Pancreas (tissue), 10 donors: ENCODE data around the gene NHERF1. TPM values are rescaled to one million over a fixed set of nuclear protein-coding genes. Genes with fewer than 3 reads are reported as not detected.

Experiments used
- ATAC-seq, 4 donors: fragments of 200-7000 bp; cut with Tn5 transposase; one replicate each; pipeline versions ENCODE4 v1.8.0 to v1.9.1; 2020; ENCODE audit warnings: mild to moderate bottlenecking in 4 of 4, moderate library complexity in 4 of 4
- DNase-seq, 6 donors: peaks; one replicate each; pipeline ENCODE4 v3.0.0-alpha.2; 2020
- FAIRE-seq: peaks from 2 replicates; lab custom pipeline; 2012; peaks lifted over from hg19 to GRCh38; lab: Jason Lieb, UNC
- H3K27ac ChIP-seq, 4 donors: fragments of 200-600 bp; sonication (generic); 1 replicate in 3 of 4; 2 replicates in 1 of 4; pipeline versions ENCODE4 v1.5.0 to v1.8.0; 2020
- H3K27me3 ChIP-seq, 4 donors: fragments of 200-600 bp; one replicate each; pipeline ENCODE4 v1.8.0; 2021
- H3K36me3 ChIP-seq, 3 donors: fragments of 200-600 bp; sonication (generic) in 1 of 3; one replicate each; pipeline versions ENCODE4 v1.5.0 to v1.8.0; 2020 to 2021
- H3K4me1 ChIP-seq, 3 donors: fragments of 200-600 bp; one replicate each; pipeline ENCODE4 v1.8.0; 2021
- H3K4me3 ChIP-seq, 4 donors: fragments of 200-600 bp; sonication (generic) in 2 of 4; one replicate each; pipeline versions ENCODE4 v1.5.0 to v1.8.0; 2020 to 2021
- H3K9me3 ChIP-seq, 4 donors: fragments of 200-600 bp; one replicate each; pipeline ENCODE4 v1.8.0; 2021
- CTCF ChIP-seq, 4 donors: fragments of 200-600 bp; sonication (generic) in 3 of 4; IDR thresholded peaks; one replicate each; pipeline versions ENCODE4 v1.5.0 to v1.8.0; 2021; ENCODE audit warnings: antibody characterized with exemption in 4 of 4
- WGBS, 2 donors: extraction: QIAGEN DNeasy Blood & Tissue Kit; methylation state at CpG; one replicate each; pipeline ENCODE4 v1.1.7; 2013; 5-methylcytosine and 5-hydroxymethylcytosine counted together
- intact Hi-C, 3 donors: fragments of 100-400 bp; cut with DNase I; formaldehyde crosslinking; loops; one replicate each; pipeline versions ENCODE4 v1.11.1 to v1.14.2; 2022
- polyA plus RNA-seq, 2 donors: library from polyadenylated mRNA; stranded (reverse); fragments of 200-250 nt; gene quantifications; one replicate each; pipeline ENCODE4 v1.2.3, GENCODE V29; 2013
- total RNA-seq, 6 donors: library from RNA; stranded (reverse); fragmentation: NEBNext Ultra II Directional in 4 of 6; extraction: Animal tissue kit (Norgen Biotek cat#: 25700) in 4 of 6; gene quantifications; one replicate each; pipeline versions ENCODE4 v1.2.1 to v1.2.4, GENCODE V29; 2021 to 2023
- donor health status: healthy with polysubstance abuse.
- donor health status: DM: no; HTN: no; CAD: no; lungs with moderate emphysema.
- donor health status: DM: no; HTN: no; CAD: no.
- donor health status: control.
- donor health status: control.
- donor health status: Bipolar disorder and iron deficiency.
- donor health status: DM: yes; HTN: yes; CAD: no.
- donor health status: DM: no; HTN: no; CAD: no.
- donor health status: DM: no; HTN: no; CAD: no.
- donor health status: DM: yes; HTN: yes; CAD: no.

The NHERF1 gene
- total and polyA plus RNA-seq, 8 donors, result 40.1 to 91.9 (median 56.5) TPM

GRCh38 chr17:74763565-74764387 is 15.3 kb downstream of the NHERF1 start:
- Histone ChIP-seq H3K27me3 (no peaks in the 10 kb centered on the region), H3K4me3 (no peak overlapping the region), H3K27ac (peak overlapping the region in 2 of 4 donors; percentile 37 to 39), H3K4me1 (peaks cover 37 to 58% (median 47%) of the 10 kb centered on the region in 3 donors), H3K36me3 (peaks cover 0 to 13% (median 0%) of the 10 kb centered on the region in 3 donors), H3K9me3 (no peaks in the 10 kb centered on the region)
- no peak for FAIRE-seq
- peak in 2 of 4 donors; percentile 2 to 22 for ATAC-seq
- peak in 1 of 6 donors; percentile 62 for DNase-seq
- intact Hi-C loops, result no loop called here
- WGBS, 2 donors, result 46 to 50% methylated on average over 16 of the region's 16 CpGs
- TF ChIP-seq CTCF (IDR thresholded peaks at IDR 0.05), result no peak

GRCh38 chr17:74764751-74765286 is 16.4 kb downstream of the NHERF1 start:
- FAIRE-seq (no peak), ATAC-seq (no peak), DNase-seq (peak in 1 of 6 donors; percentile 31)
- intact Hi-C loops, result no loop called here
- peaks cover 0 to 13% (median 0%) of the 10 kb centered on the region in 3 donors for H3K36me3 ChIP-seq
- WGBS, 2 donors, result 86 to 92% methylated on average over 4 of the region's 4 CpGs
- H3K4me3 ChIP-seq, result no peak overlapping the region
- no peak for TF ChIP-seq CTCF (IDR thresholded peaks at IDR 0.05)
- no peaks in the 10 kb centered on the region for H3K27me3 ChIP-seq
- H3K9me3 ChIP-seq, result no peaks in the 10 kb centered on the region
- peaks cover 35 to 58% (median 46%) of the 10 kb centered on the region in 3 donors for H3K4me1 ChIP-seq
- H3K27ac ChIP-seq, result no peak overlapping the region

DNA sequence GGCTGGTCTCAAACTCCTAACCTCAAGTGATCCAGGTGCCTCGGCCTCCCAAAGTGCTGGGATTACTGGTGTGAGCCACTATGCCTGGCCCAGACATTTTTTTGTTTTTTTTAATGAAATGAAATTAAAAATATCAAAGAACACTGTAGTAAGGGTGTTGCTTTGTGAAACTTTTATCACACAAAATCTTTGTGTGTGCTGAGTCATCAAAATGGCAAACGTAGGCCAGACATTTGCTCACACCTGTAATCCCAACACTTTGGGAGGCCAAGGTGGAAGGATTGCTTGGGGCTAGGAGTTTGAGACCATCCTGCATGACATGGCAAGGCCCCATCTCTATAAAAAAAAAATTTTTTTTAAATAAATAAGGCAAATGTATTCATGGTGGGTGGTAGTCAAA is 18.0 kb downstream of the NHERF1 start:
- intact Hi-C loops, result no loop called here
- no peak for FAIRE-seq
- H3K36me3 ChIP-seq, result peaks cover 0 to 13% (median 0%) of the 10 kb centered on the region in 3 donors
- H3K27ac ChIP-seq, result peak overlapping the region in 2 of 4 donors; percentile 87
- no peaks in the 10 kb centered on the region for H3K9me3 ChIP-seq
- WGBS, 2 donors, result 79 to 82% methylated on average over 2 of the region's 2 CpGs
- no peak for TF ChIP-seq CTCF (IDR thresholded peaks at IDR 0.05)
- no peak for DNase-seq
- no peak for ATAC-seq
- peaks cover 33 to 50% (median 38%) of the 10 kb centered on the region in 3 donors for H3K4me1 ChIP-seq
- H3K4me3 ChIP-seq, result no peak overlapping the region
- no peaks in the 10 kb centered on the region for H3K27me3 ChIP-seq

- peak in 2 of 6 donors; percentile 38 to 59 for DNase-seq
- peaks cover 0 to 15% (median 2%) of the 10 kb centered on the region in 3 donors for H3K36me3 ChIP-seq
- intact Hi-C loops, result no loop called here
These were observed 18.7 kb downstream of the NHERF1 start for GRCh38 chr17:74767111-74767516.

More at GRCh38 chr17:74767111-74767516, 18.7 kb downstream of the NHERF1 start:
- Histone ChIP-seq H3K4me1 (peaks cover 33 to 47% (median 37%) of the 10 kb centered on the region in 3 donors), H3K27me3 (no peaks in the 10 kb centered on the region), H3K4me3 (no peak overlapping the region), H3K9me3 (no peaks in the 10 kb centered on the region), H3K27ac (peak overlapping the region; percentile 72 to 87 (median 80))
- FAIRE-seq, result no peak
- no peak for TF ChIP-seq CTCF (IDR thresholded peaks at IDR 0.05)
- ATAC-seq, result no peak
- 61 to 66% methylated on average over 9 to 10 of the region's 10 CpGs for WGBS, 2 donors
